Measurements from ENCODE around the gene TPTE. TPM values are rescaled to one million over a fixed set of nuclear protein-coding genes. Genes with fewer than 3 reads are reported as not detected.
"Not testable (repeated sequence)": the region's sequence is repeated elsewhere in the genome, so short reads cannot be mapped to it uniquely, and the experiment has no call there.

Gene TPTE
- total and polyA plus RNA-seq, 4 experiments from 2014 or later, result not detected

DNA sequence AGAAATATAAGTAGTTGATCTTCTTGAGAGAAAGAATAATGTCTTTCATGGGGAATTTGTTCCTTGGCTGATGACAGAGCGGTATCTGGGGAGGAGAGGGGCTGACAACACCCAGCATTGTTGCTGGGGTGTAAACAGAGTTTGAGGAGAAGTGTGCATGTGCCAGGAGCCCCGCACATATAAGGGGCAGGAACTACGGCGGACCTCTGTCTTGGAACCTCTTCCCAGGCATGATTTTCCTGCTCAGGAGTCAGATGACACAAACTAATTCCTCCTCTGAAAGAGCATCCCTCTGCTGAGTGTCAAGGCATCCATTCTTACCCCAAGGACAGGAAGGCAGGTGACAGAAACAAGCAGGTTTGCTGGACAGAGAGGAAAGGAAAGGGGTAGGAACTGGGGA lies 119.1 kb downstream of the TPTE start:
- Mint-ChIP-seq H3K9me3 (peaks cover 0 to 3% (median 0%) of the 10 kb centered on the region in 8 donors), H3K36me3 (no peaks in the 10 kb centered on the region), H3K27me3 (no peaks in the 10 kb centered on the region), H3K27ac (no peak overlapping the region), H3K4me1 (no peaks in the 10 kb centered on the region), H3K4me3 (no peak overlapping the region)
- no peak overlapping the region for H3K27ac ChIP-seq (ENCODE audit: low read depth, low read length)
- no peaks in the 10 kb centered on the region for H3K4me1 ChIP-seq (ENCODE audit: insufficient read depth, low read length)
- no peak overlapping the region for H3K4me3 ChIP-seq (ENCODE audit: low read length in 2 of 2)
- ChIA-PET POLR2A (ENCODE audit: partially characterized antibody) (no interaction called here), CTCF (ENCODE audit: partially characterized antibody) (no interaction called here)
- DNase-seq, result no peak
- H3K27me3 ChIP-seq (ENCODE audit: insufficient read depth, low read length), result no peaks in the 10 kb centered on the region
- H3K36me3 ChIP-seq (ENCODE audit: insufficient read depth, low read length), result no peaks in the 10 kb centered on the region
- intact Hi-C loops (cut with micrococcal nuclease), result no loop called here
- H3K9me3 ChIP-seq (ENCODE audit: control insufficient read depth in 1 of 2, low read length in 2 of 2), result peaks cover 0 to 7% of the 10 kb centered on the region in 2 donors

DNA sequence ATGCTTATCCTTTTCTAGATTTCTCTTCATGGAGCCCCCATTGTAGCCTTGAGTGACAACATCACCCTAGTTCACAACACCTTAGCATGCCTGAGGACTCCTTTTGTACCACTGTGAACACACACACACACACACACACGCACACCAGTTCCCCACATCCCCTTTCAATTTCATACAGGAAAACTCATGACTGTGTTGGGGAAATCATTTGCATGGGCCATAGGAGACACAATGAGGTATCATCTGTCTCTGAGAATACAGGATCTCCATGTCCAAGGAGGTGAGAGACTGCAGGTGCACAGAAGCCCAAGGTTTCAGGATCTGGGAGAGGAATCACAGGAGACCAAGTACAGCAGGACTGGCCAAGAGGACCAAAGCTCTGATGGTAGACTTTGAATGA lies 119.7 kb downstream of the TPTE start:
- ChIA-PET POLR2A (ENCODE audit: partially characterized antibody) (no interaction called here), CTCF (ENCODE audit: partially characterized antibody) (no interaction called here)
- Histone ChIP-seq H3K36me3 (ENCODE audit: insufficient read depth, low read length) (no peaks in the 10 kb centered on the region), H3K27ac (ENCODE audit: low read depth, low read length) (no peak overlapping the region), H3K9me3 (ENCODE audit: control insufficient read depth in 1 of 2, low read length in 2 of 2) (peaks cover 0 to 7% of the 10 kb centered on the region in 2 donors), H3K27me3 (ENCODE audit: insufficient read depth, low read length) (no peaks in the 10 kb centered on the region), H3K4me3 (ENCODE audit: low read length in 2 of 2) (no peak overlapping the region), H3K4me1 (ENCODE audit: insufficient read depth, low read length) (no peaks in the 10 kb centered on the region)
- intact Hi-C loops (cut with micrococcal nuclease), result no loop called here
- Mint-ChIP-seq H3K36me3 (no peaks in the 10 kb centered on the region), H3K4me3 (no peak overlapping the region), H3K9me3 (peaks cover 0 to 2% (median 0%) of the 10 kb centered on the region in 8 donors), H3K27me3 (no peaks in the 10 kb centered on the region), H3K4me1 (no peaks in the 10 kb centered on the region), H3K27ac (no peak overlapping the region)
- DNase-seq, result no peak

DNA sequence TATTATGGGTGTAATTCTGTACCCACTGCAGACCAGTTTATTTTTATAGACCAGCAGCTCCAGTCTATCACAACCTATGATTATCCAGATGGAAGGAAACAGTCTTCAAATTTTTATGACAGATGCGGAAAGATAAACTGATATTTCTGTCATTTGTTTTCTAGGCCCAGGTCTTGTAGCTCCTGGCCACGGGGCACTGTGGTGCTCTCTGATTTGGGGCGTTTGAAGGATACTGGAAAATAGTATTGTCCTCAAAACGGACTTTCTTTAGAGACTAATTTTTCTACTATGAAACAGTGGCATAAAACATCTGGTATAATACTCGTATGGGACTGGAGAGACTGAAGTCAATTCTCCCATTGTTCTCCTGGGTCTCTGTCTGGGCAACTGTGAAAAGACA lies 124.3 kb downstream of the TPTE start:
- H3K4me3 ChIP-seq (ENCODE audit: low read length in 2 of 2); H3K27me3 ChIP-seq (ENCODE audit: insufficient read depth, low read length); H3K4me1 ChIP-seq (ENCODE audit: insufficient read depth, low read length); H3K27ac ChIP-seq (ENCODE audit: low read depth, low read length); CTCF ChIA-PET (ENCODE audit: partially characterized antibody); H3K4me1 Mint-ChIP-seq; H3K9me3 ChIP-seq (ENCODE audit: control insufficient read depth in 1 of 2, low read length in 2 of 2); POLR2A ChIA-PET (ENCODE audit: partially characterized antibody); H3K27ac Mint-ChIP-seq; intact Hi-C loops (cut with micrococcal nuclease); H3K36me3 ChIP-seq (ENCODE audit: insufficient read depth, low read length); H3K27me3 Mint-ChIP-seq; H3K36me3 Mint-ChIP-seq; DNase-seq; H3K4me3 Mint-ChIP-seq: not testable (repeated sequence)
- peaks cover 0 to 25% (median 18%) of the 10 kb centered on the region in 8 donors for H3K9me3 Mint-ChIP-seq

DNA sequence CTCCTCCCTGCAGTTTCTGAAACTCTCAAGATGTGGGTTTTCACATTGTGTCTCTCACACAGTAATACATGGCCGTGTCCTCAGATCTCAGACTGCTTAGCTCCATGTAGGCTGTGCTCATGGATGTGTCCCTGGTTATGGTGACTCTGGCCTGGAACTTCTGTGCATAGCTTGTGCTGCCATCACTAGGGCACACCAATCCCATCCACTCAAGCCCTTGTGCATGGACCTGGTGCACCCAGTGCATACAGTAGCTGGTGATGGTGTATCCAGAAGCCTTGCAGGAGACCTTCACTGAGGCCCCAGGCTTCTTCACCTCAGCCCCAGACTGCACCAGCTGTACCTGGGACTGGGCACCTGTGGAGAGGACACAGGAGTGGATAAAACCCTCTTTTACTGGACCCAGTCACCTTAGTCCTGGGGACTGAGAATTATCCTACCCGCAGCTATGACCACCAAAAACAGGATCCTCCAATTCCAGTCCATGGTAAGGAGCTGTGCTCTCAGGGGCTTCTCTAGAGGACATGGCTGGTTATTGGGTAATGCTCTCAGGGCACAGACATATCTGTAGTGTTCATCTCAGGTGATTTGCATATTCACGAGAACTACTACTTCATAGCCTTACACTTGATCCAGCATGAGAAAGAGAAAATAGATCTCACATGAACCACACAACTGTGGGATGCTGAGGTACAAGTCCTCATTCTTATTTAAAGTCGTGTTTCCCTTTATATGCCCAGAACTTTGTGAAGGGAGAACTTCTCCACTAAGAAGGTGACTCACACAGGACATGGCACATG lies 128.2 kb downstream of the TPTE start:
- H3K4me3 ChIP-seq (ENCODE audit: low read length in 2 of 2); intact Hi-C loops (cut with micrococcal nuclease); H3K27me3 Mint-ChIP-seq; H3K27ac Mint-ChIP-seq; H3K4me3 Mint-ChIP-seq; H3K4me1 ChIP-seq (ENCODE audit: insufficient read depth, low read length); H3K4me1 Mint-ChIP-seq; H3K9me3 ChIP-seq (ENCODE audit: control insufficient read depth in 1 of 2, low read length in 2 of 2); H3K27me3 ChIP-seq (ENCODE audit: insufficient read depth, low read length); H3K27ac ChIP-seq (ENCODE audit: low read depth, low read length); CTCF ChIA-PET (ENCODE audit: partially characterized antibody); DNase-seq; H3K36me3 Mint-ChIP-seq; POLR2A ChIA-PET (ENCODE audit: partially characterized antibody); H3K36me3 ChIP-seq (ENCODE audit: insufficient read depth, low read length): not testable (repeated sequence)
- peaks cover 0 to 25% (median 18%) of the 10 kb centered on the region in 8 donors for H3K9me3 Mint-ChIP-seq

DNA sequence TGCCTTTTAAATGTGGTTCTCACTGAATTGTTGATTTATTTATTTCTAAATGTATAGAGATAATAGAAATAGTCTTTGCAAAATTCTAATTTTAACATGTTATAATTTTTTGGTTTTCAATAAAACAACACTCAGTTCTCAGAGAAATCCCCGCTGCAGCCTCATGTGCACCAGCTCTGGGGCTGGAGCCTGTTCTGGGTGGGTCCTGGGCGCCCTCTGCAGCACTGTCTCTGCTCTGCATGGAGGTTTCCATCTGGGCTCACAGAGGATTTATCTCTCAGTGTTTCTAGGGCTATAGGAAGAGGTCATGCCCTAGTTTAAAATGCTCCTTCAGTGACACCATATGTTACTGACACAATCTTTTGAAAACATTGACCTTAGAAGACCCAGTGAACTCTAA lies 128.9 kb downstream of the TPTE start:
- H3K4me3 Mint-ChIP-seq; H3K27ac ChIP-seq (ENCODE audit: low read depth, low read length); POLR2A ChIA-PET (ENCODE audit: partially characterized antibody); intact Hi-C loops (cut with micrococcal nuclease); H3K4me3 ChIP-seq (ENCODE audit: low read length in 2 of 2); DNase-seq; CTCF ChIA-PET (ENCODE audit: partially characterized antibody); H3K4me1 Mint-ChIP-seq; H3K4me1 ChIP-seq (ENCODE audit: insufficient read depth, low read length); H3K27ac Mint-ChIP-seq; H3K27me3 Mint-ChIP-seq; H3K36me3 Mint-ChIP-seq; H3K27me3 ChIP-seq (ENCODE audit: insufficient read depth, low read length); H3K9me3 ChIP-seq (ENCODE audit: control insufficient read depth in 1 of 2, low read length in 2 of 2); H3K36me3 ChIP-seq (ENCODE audit: insufficient read depth, low read length): not testable (repeated sequence)
- peaks cover 0 to 25% (median 18%) of the 10 kb centered on the region in 8 donors for H3K9me3 Mint-ChIP-seq
